A549 (cell line): Measurements from ENCODE around the gene ANTXR2.
"Not testable (repeated sequence)": the region's sequence is repeated elsewhere in the genome, so short reads cannot be mapped to it uniquely, and the experiment has no call there.

Experiments used
- PHF8 ChIP-seq: fragments of 200-600 bp; sonication (generic); IDR thresholded peaks from 2 replicates; pipeline ENCODE4 v1.6.1; 2016; ENCODE audit warnings: low read depth, mild to moderate bottlenecking, antibody characterized with exemption, moderate library complexity, borderline replicate concordance
- TF ChIP-seq, protein P1 (sequence below): fragments of >200 bp; sonication (Bioruptor Twin); formaldehyde crosslinking; IDR thresholded peaks from 3 replicates; pipeline ENCODE4 v1.5.1; 2016

DNA sequence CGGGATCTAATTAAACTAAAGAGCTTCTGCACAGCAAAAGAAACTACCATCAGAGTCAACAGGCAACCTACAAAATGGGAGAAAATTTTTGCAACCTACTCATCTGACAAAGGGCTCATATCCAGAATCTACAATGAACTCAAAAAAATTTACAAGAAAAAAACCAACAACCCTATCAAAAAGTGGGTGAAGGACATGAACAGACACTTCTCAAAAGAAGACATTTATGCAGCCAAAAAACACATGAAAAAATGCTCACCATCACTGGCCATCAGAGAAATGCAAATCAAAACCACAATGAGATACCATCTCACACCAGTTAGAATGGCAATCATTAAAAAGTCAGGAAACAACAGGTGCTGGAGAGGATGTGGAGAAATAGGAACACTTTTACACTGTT is 70.5 kb downstream of the ANTXR2 start:
- TF ChIP-seq, protein P1, sequence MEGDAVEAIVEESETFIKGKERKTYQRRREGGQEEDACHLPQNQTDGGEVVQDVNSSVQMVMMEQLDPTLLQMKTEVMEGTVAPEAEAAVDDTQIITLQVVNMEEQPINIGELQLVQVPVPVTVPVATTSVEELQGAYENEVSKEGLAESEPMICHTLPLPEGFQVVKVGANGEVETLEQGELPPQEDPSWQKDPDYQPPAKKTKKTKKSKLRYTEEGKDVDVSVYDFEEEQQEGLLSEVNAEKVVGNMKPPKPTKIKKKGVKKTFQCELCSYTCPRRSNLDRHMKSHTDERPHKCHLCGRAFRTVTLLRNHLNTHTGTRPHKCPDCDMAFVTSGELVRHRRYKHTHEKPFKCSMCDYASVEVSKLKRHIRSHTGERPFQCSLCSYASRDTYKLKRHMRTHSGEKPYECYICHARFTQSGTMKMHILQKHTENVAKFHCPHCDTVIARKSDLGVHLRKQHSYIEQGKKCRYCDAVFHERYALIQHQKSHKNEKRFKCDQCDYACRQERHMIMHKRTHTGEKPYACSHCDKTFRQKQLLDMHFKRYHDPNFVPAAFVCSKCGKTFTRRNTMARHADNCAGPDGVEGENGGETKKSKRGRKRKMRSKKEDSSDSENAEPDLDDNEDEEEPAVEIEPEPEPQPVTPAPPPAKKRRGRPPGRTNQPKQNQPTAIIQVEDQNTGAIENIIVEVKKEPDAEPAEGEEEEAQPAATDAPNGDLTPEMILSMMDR = not testable (repeated sequence)
- TF ChIP-seq PHF8 = not testable (repeated sequence)
